Activated CD4-positive, alpha-beta T cell treated with anti-CD3 and anti-CD28 coated beads, Interleukin-2, amount 10 ng/mL, durations not matched to agents 7 days and 5 days (primary cell): ENCODE data around the gene MTFR1L. TPM values are rescaled to one million over a fixed set of nuclear protein-coding genes. Genes with fewer than 3 reads are reported as not detected.

Experiments used
- CTCF ChIA-PET: fragments of 350-600 bp; sonication (Branson Sonifier 250); formaldehyde crosslinking; loops from one replicate; lab custom pipeline; 2021; ENCODE audit warnings: antibody characterized with exemption; lab: Charles Lee
- POLR2A ChIA-PET: fragments of 350-600 bp; sonication (Branson Sonifier 250); formaldehyde crosslinking; loops from one replicate; lab custom pipeline; 2021; ENCODE audit warnings: antibody characterized with exemption; lab: Charles Lee
- DNase-seq: peaks from one replicate; pipeline ENCODE4 v3.0.0-alpha.2; 2020
- H3K27ac Mint-ChIP-seq: one replicate; pipeline ENCODE4 v1.8.0; 2021; ENCODE audit warnings: mild to moderate bottlenecking, moderate library complexity, mixed read lengths
- H3K27me3 Mint-ChIP-seq: one replicate; pipeline ENCODE4 v1.8.0; 2021; ENCODE audit warnings: mixed read lengths
- H3K36me3 Mint-ChIP-seq: one replicate; pipeline ENCODE4 v1.8.0; 2021; ENCODE audit warnings: low read depth, mixed read lengths
- H3K4me1 Mint-ChIP-seq: one replicate; pipeline ENCODE4 v1.8.0; 2021; ENCODE audit warnings: mixed read lengths
- H3K4me3 Mint-ChIP-seq: one replicate; pipeline ENCODE4 v1.8.0; 2021; ENCODE audit warnings: mild to moderate bottlenecking, moderate library complexity, mixed read lengths
- H3K9me3 Mint-ChIP-seq: one replicate; pipeline ENCODE4 v1.8.0; 2021; ENCODE audit warnings: mixed read lengths
- total RNA-seq, 2 experiments: library from RNA; stranded (reverse); gene quantifications; one replicate each; pipeline ENCODE4 v1.2.3, GENCODE V29; 2021

The MTFR1L gene
- total RNA-seq, 2 experiments from 2014 or later = 38.9 to 42.1 TPM

DNA sequence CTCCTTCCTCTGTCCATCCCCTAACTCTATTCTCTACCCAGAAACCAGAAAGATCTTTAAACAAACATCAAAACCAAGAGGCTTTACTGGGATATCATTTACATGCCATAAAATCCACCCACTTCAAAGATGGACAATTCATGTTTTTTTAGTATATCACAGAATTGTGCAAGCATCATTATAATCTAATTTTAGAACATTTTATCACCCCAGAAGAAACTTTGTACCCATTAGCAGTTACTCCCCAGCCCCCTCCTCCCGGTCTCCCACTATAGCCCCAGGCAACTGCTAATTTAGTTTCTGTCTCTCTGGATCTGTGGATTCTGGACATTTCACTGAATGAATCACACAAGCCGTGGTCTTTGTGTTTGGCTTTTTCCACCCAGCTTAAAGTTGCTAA, 24.5 kb upstream of the MTFR1L start:
- Mint-ChIP-seq H3K4me1 (peaks cover 49% of the 10 kb centered on the region), H3K36me3 (peaks cover 2% of the 10 kb centered on the region), H3K4me3 (no peak overlapping the region), H3K9me3 (no peaks in the 10 kb centered on the region), H3K27ac (no peak overlapping the region), H3K27me3 (peaks cover 7% of the 10 kb centered on the region)
- ChIA-PET POLR2A (no interaction called here), CTCF (interaction anchor here (0.9 to 1.2 kb wide), 2 partner anchors 10 to 196 kb away, joined by 3 read pairs; no protein-coding TSS in a partner anchor)
- DNase-seq = no peak

DNA sequence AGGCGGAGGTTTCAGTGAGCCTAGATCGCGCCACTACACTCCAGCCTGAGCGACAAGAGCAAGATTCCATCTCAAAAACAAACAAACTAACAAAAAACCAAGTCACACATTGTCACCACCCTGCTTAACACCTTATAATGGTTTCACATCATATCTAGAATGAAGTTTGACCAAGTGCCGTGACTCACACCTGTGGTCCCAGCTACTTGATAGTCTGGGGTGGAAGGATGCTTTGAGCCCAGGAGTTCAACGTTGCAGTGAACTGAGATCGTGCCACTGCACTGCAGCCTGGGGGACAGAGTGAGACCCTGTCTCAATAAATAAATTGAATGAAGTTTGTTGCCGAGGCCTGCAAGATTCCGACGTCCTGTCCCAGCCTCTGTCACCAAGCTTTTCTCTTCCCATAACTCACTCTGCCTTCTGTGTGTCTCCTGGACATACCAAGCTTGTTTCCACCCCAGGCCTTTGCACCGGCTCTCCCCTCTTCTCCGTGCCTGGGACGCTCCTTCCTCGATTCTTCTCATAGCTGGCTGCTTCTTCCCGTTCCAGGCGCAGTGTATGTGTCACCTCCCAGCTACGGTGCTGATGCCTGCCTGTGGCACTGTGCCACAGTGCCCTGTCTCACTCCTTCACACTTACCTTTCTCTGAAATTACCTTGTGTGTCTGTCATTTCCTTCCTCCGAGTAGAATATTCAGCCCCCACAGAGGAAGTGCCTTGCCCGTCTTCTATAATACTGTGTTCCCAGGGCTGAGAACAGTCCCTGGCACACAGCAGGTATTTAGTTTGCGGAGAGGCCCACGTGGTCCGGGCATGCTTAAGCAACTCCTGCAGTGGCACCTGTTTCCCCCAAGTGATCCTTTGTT, 23.6 kb upstream of the MTFR1L start:
- DNase-seq = peak; percentile 30
- H3K9me3 Mint-ChIP-seq = no peaks in the 10 kb centered on the region
- H3K27me3 Mint-ChIP-seq = peaks cover 9% of the 10 kb centered on the region
- ChIA-PET CTCF (interaction anchor here (0.8 to 1.2 kb wide), 7 partner anchors 11 to 276 kb away, joined by 3 to 5 read pairs (median 3); no protein-coding TSS in a partner anchor), POLR2A (no interaction called here)
- no peak overlapping the region for H3K4me3 Mint-ChIP-seq
- H3K4me1 Mint-ChIP-seq = peaks cover 57% of the 10 kb centered on the region
- peak overlapping the region; percentile 83 for H3K27ac Mint-ChIP-seq
- no peaks in the 10 kb centered on the region for H3K36me3 Mint-ChIP-seq

DNA sequence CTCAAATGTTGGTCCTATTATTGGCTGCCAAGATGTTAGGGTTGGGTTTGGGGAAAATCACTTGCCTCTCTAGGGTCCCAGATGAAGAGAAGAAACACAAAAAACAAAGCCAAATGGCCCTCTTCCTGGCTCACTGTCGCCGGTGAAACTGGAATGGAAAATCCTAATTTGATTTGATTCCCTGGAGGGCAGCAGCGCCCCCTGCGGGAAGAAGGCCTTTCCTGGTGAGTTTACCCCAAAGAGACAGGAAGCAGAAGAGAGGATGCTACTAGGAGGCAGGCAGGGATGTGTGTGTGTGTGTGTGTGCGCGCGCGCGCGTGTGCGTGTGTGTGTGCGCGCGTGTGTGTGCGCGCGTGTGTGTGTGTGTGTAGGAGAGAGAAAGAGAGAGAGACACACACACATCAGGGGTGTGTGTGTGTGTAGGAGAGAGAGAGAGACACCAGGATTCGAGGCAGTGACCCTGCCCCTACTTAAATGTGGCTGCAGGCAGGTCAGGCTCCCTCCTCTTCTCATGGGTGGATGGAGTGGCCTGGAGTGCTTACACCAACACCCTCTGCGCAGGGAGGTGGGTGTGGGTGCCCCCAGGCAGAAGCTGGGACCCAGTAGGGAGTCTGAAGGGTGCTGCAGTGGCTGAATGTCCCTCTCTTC, 22.8 kb upstream of the MTFR1L start:
- H3K27me3 Mint-ChIP-seq = peaks cover 9% of the 10 kb centered on the region
- POLR2A ChIA-PET = no interaction called here
- H3K4me3 Mint-ChIP-seq = peak overlapping the region; percentile 37
- peaks cover 62% of the 10 kb centered on the region for H3K4me1 Mint-ChIP-seq
- CTCF ChIA-PET = no interaction called here
- H3K9me3 Mint-ChIP-seq = no peaks in the 10 kb centered on the region
- DNase-seq = peak; percentile 86
- no peaks in the 10 kb centered on the region for H3K36me3 Mint-ChIP-seq
- peak overlapping the region; percentile 83 for H3K27ac Mint-ChIP-seq

DNA sequence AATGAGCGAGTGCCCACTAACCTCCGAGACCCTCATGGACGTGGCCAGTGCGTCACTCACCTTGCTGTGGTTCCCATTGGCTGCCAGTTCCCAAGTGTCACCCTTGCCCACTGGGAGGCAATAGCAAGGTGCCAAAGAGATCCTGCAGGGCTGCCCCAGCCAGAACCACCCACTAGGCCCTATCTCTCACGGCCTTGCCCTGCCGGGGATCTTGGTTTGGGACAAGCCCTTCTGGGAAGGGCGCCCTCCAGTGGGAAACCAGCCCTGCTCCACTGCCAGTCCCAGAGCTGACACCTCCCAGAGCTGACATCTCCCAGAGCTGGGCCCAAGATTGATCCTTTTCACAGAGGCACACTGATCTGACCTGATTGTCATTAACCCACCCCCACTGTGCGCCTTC, 21.8 kb upstream of the MTFR1L start:
- DNase-seq = peak; percentile 24
- Mint-ChIP-seq H3K27ac (no peak overlapping the region), H3K4me1 (peaks cover 70% of the 10 kb centered on the region), H3K36me3 (no peaks in the 10 kb centered on the region), H3K9me3 (no peaks in the 10 kb centered on the region), H3K27me3 (peaks cover 9% of the 10 kb centered on the region), H3K4me3 (peak overlapping the region; percentile 22)
- ChIA-PET POLR2A (no interaction called here), CTCF (interaction anchor here (0.6 to 1.3 kb wide), 7 partner anchors 10 to 945 kb away, joined by 3 to 11 read pairs (median 4); no protein-coding TSS in a partner anchor)

DNA sequence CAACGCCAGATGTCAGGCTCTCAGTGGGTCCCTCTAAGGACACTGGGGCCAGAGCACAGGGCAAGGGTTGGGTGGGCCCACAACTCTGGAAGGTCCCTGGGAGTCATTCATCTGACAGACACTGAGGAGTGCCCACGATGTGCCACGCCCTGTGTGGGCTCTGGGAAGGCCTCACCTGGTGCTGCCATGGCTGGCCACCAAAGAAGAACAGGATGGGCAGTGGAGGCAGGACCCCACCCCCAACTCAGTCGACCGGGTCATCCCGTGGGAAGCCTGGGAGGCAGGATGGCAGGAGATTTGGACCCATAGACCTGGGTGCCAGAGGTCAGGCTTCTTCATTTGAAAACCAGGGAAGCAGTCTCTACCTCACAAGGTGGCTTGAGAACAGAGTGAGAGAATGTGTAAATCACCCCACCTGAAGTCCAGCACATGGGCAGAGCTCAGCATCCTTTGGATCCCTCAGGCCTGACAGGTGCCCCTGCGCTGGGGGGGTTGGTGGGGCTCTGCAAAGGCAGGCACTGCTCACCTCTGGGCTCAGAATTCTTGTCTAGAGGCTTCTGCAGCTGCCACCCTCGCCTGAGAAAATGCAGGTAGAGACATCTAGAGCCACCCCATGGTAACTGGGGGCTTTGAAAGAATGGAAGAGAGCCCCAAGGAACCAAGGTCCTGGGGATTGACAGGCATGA, 20.9 kb upstream of the MTFR1L start:
- Mint-ChIP-seq H3K4me1 (peaks cover 69% of the 10 kb centered on the region), H3K9me3 (no peaks in the 10 kb centered on the region), H3K27ac (no peak overlapping the region), H3K36me3 (no peaks in the 10 kb centered on the region), H3K4me3 (peak overlapping the region; percentile 63), H3K27me3 (peaks cover 9% of the 10 kb centered on the region)
- CTCF ChIA-PET = interaction anchor here (0.7 to 1.3 kb wide), 6 partner anchors 11 to 227 kb away, joined by 3 to 11 read pairs (median 4); no protein-coding TSS in a partner anchor
- no peak for DNase-seq
- POLR2A ChIA-PET = interaction anchor here (0.7 kb wide), 1 partner anchor 190 kb away, joined by 5 read pairs; no protein-coding TSS in a partner anchor

DNA sequence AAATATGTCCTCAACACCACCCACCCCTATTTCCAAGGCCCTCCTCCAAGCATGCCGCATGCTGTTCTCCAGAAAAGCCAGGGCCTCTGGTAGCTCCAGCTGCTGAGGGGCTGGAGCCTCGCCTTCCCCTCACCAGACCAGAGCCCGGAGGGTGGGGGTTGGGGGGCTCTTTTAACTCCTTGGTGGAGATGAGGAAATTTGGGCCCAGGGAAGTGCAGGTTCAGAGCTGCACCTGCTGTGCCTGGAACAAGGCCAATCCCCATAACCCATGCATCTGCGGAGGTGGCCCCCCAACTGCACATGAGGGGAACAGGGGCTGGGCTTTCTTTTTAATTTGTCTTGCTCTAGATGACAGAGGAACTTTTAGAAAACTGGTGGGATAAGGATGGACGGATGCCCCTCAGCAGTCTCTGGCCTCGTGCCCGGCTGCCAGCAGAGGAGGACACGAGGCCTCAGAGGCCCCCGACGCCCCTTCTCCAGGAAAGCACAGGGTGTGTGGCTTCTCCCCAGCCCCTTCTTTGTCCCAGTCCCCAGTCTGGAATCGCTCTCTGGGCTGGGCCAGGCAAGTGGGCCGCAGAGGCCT, 20.3 kb upstream of the MTFR1L start:
- peaks cover 72% of the 10 kb centered on the region for H3K4me1 Mint-ChIP-seq
- peak overlapping the region; percentile 81 for H3K27ac Mint-ChIP-seq
- DNase-seq = no peak
- CTCF ChIA-PET = interaction anchor here (0.7 to 1.3 kb wide), 4 partner anchors 12 to 180 kb away, joined by 3 to 4 read pairs (median 3); partner anchors contain the start of gene MTFR1L
- H3K27me3 Mint-ChIP-seq = peaks cover 9% of the 10 kb centered on the region
- H3K36me3 Mint-ChIP-seq = no peaks in the 10 kb centered on the region
- no peaks in the 10 kb centered on the region for H3K9me3 Mint-ChIP-seq
- H3K4me3 Mint-ChIP-seq = peak overlapping the region; percentile 63
- POLR2A ChIA-PET = interaction anchor here (0.7 kb wide), 1 partner anchor 191 kb away, joined by 5 read pairs; no protein-coding TSS in a partner anchor

DNA sequence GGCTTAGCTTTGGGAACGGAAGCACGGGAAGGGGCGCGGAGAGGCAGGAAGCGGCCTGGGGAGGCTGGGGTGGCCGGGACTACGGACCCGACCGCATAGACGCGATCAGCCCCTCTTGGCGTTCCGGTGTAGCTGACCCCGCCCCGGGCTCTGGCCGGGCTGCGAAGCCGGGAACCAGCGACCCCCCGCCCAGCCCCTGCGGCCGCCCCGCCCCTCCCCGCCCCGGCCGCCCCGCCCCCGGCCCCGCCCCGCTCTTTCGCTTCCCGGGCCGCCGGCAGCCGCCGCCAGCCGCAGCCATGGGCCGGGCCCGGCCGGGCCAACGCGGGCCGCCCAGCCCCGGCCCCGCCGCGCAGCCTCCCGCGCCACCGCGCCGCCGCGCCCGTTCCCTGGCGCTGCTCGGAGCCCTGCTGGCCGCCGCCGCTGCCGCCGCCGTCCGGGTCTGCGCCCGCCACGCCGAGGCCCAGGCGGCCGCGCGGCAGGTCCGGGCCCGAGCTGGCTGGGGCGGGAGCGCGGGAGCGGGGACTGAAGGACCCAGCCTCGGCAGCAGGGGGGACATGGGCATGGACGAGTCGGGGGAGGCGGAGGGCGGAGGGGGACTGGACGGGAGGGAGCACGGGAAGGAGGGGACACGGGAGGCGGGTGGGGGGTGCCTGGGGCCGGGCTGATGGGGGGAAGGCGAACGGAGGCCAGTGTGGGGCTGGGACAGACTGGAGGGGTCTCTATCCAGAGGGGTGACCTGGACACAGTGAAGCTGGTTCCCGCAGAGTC, 19.6 kb upstream of the MTFR1L start, which contains the start of gene SELENON:
SELENON (plus strand) TSS at position 259 of the 768 bp plus-strand sequence; CDS start at position 297, 38 bp downstream.
- peak within 1 kb of the TSS; percentile 76 for H3K4me3 Mint-ChIP-seq
- no peaks in the 10 kb centered on the region for H3K36me3 Mint-ChIP-seq
- DNase-seq = peak; percentile 44
- CTCF ChIA-PET = interaction anchor here (0.7 to 1.9 kb wide), 8 partner anchors 9 to 241 kb away, joined by 3 to 4 read pairs (median 3); partner anchors contain the start of gene MTFR1L
- peak within 1 kb of the TSS; percentile 81 for H3K27ac Mint-ChIP-seq
- peaks cover 9% of the 10 kb centered on the region for H3K27me3 Mint-ChIP-seq
- no peaks in the 10 kb centered on the region for H3K9me3 Mint-ChIP-seq
- peaks cover 74% of the 10 kb centered on the region for H3K4me1 Mint-ChIP-seq
- POLR2A ChIA-PET = interaction anchor here (0.7 kb wide), 1 partner anchor 191 kb away, joined by 5 read pairs; no protein-coding TSS in a partner anchor

DNA sequence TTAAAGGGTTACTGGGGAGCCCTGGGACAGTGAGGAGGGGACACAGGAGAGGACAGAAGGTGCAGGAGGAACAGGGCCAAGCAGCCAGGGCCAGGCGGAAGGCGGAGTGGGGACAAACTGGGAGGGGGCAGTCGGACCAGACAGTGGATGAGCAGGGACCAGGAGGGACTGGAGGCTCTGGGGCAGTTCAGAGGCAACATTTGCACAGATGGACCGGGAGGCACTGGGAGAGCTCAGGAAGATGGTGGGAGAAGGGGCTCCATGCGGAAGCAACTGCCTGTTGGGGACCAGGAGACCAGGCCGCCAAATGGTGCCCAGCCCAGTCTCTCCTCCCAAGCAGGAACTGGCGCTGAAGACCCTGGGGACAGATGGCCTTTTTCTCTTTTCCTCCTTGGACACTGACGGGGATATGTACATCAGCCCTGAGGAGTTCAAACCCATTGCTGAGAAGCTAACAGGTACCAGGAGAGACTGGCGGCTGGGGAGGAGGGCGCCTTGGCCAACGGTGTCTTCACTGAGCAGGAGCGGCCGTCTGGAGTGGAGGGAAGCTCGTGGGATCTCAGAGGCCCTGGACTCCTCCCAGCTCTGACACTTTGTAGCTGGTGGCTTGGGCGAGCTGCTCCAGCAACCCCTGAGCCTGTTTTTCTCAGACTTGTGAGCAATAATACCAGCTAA, 18.9 kb upstream of the MTFR1L start:
- Mint-ChIP-seq H3K36me3 (no peaks in the 10 kb centered on the region), H3K27me3 (peaks cover 6% of the 10 kb centered on the region), H3K4me3 (peak overlapping the region; percentile 76), H3K27ac (peak overlapping the region; percentile 63), H3K9me3 (no peaks in the 10 kb centered on the region), H3K4me1 (peaks cover 68% of the 10 kb centered on the region)
- ChIA-PET CTCF (interaction anchor here (0.7 to 1.9 kb wide), 8 partner anchors 10 to 242 kb away, joined by 3 to 4 read pairs (median 3); no protein-coding TSS in a partner anchor), POLR2A (no interaction called here)
- DNase-seq = no peak

DNA sequence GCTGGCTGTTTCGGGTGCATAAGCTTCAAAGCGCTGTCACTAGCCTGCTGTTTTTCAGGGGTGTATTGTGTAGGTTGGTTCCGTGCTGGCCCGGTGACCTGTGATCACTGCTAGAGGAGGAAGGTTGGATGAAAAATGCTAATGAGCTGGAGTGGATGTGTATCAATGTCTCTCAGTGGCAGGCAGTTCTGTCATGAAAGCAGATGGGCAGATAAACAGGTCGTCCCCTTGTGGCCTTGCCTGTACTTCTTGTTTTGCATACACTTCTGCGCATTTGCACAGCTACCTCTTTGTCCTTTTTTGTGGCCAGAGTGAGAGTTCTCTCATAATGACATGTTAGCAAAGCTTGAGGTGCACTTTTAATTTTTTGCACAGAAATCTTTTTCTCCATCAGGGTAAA, 16.8 kb upstream of the MTFR1L start:
- POLR2A ChIA-PET = no interaction called here
- H3K4me3 Mint-ChIP-seq = no peak overlapping the region

DNA sequence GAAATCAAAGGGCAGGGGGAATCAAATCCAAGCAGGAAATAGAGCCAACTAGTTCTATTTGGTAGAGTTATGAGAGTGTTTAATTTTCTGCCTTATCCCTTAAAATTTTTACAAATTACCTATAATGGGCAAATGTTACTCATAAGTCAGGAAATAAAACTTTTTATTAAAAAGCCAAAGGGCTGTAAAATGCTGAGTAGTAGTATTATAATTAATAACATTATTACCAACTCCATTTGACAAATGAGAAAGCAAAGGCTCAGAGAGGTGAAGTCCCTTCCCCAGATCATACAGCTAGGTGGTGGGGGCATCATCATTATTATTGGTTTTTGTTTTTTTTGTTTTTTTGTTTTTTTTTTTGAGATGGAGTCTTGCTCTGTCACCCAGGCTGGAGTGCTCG, 16.4 kb upstream of the MTFR1L start:
- no peaks in the 10 kb centered on the region for H3K9me3 Mint-ChIP-seq
- no peak overlapping the region for H3K27ac Mint-ChIP-seq
- no peak overlapping the region for H3K4me3 Mint-ChIP-seq
- ChIA-PET POLR2A (no interaction called here), CTCF (interaction anchor here (0.6 kb wide), 1 partner anchor 18 kb away, joined by 3 read pairs; no protein-coding TSS in a partner anchor)
- DNase-seq = no peak
- peaks cover 43% of the 10 kb centered on the region for H3K4me1 Mint-ChIP-seq
- peaks cover 5% of the 10 kb centered on the region for H3K27me3 Mint-ChIP-seq
- H3K36me3 Mint-ChIP-seq = no peaks in the 10 kb centered on the region

More for the DNA sequence above, 16.8 kb upstream of the MTFR1L start:
- H3K27me3 Mint-ChIP-seq = peaks cover 5% of the 10 kb centered on the region
- H3K4me1 Mint-ChIP-seq = peaks cover 48% of the 10 kb centered on the region
- no peaks in the 10 kb centered on the region for H3K9me3 Mint-ChIP-seq
- no peak overlapping the region for H3K27ac Mint-ChIP-seq
- no peaks in the 10 kb centered on the region for H3K36me3 Mint-ChIP-seq
- no peak for DNase-seq
- CTCF ChIA-PET = interaction anchor here (0.6 to 1.4 kb wide), 2 partner anchors 18 to 184 kb away, joined by 3 to 4 read pairs; no protein-coding TSS in a partner anchor
